Neural crest cell (in vitro differentiated cells): ENCODE measurements around the gene SCO2. TPM values are rescaled to one million over a fixed set of nuclear protein-coding genes. Genes with fewer than 3 reads are reported as not detected.

Source experiments
- DNase-seq: peaks from one replicate; pipeline ENCODE4 v3.0.0; 2021; ENCODE audit warnings: low read depth, mixed read lengths, low spot score
- H3K27ac Mint-ChIP-seq: one replicate; pipeline ENCODE4 v1.8.0; 2021; ENCODE audit warnings: mild to moderate bottlenecking, mixed read lengths; ENCODE audit not compliant: unreplicated experiment
- H3K27me3 Mint-ChIP-seq: 2 replicates; pipeline ENCODE4 v1.8.0; 2021; ENCODE audit warnings: low read depth, mild to moderate bottlenecking, mixed read lengths
- H3K36me3 Mint-ChIP-seq: 2 replicates; pipeline ENCODE4 v1.8.0; 2021; ENCODE audit warnings: low read depth, mild to moderate bottlenecking, mixed read lengths
- H3K4me1 Mint-ChIP-seq: 2 replicates; pipeline ENCODE4 v1.8.0; 2021; ENCODE audit warnings: mixed read lengths
- H3K4me3 Mint-ChIP-seq: one replicate; pipeline ENCODE4 v1.8.0; 2021; ENCODE audit warnings: mild to moderate bottlenecking, mixed read lengths
- H3K9me3 Mint-ChIP-seq: 2 replicates; pipeline ENCODE4 v1.8.0; 2021; ENCODE audit warnings: mixed read lengths
- CTCF ChIP-seq: fragments of 200-600 bp; sonication (generic); conservative IDR thresholded peaks from 2 replicates; pipeline ENCODE4 v1.5.0; 2021; ENCODE audit warnings: antibody characterized with exemption, mild to moderate bottlenecking
- total RNA-seq: library from RNA; stranded (reverse); gene quantifications from 2 replicates; pipeline ENCODE4 v1.2.1, GENCODE V29; 2021

Gene SCO2
- total RNA-seq, 1 donor from 2014 or later = 2.3 TPM

- Mint-ChIP-seq H3K36me3 (peaks cover 6% of the 10 kb centered on the region), H3K27ac (no peak overlapping the region), H3K4me3 (peak overlapping the region; percentile 85), H3K9me3 (no peaks in the 10 kb centered on the region), H3K4me1 (peaks cover 17% of the 10 kb centered on the region), H3K27me3 (peaks cover 55% of the 10 kb centered on the region)
- TF ChIP-seq CTCF = no peak
- no peak for DNase-seq
These were observed 1.7 kb upstream of the SCO2 start for GRCh38 chr22:50526834-50527801.

GRCh38 chr22:50526108-50526833 lies 873 bp upstream of the SCO2 start:
- peaks cover 49% of the 10 kb centered on the region for H3K27me3 Mint-ChIP-seq
- peak overlapping the region; percentile 85 for H3K4me3 Mint-ChIP-seq
- TF ChIP-seq CTCF = peak; percentile 69
- peaks cover 17% of the 10 kb centered on the region for H3K4me1 Mint-ChIP-seq
- no peaks in the 10 kb centered on the region for H3K9me3 Mint-ChIP-seq
- H3K36me3 Mint-ChIP-seq = peaks cover 6% of the 10 kb centered on the region
- H3K27ac Mint-ChIP-seq = no peak overlapping the region
- DNase-seq = peak; percentile 67

- Mint-ChIP-seq H3K9me3 (no peaks in the 10 kb centered on the region), H3K27ac (no peak overlapping the region), H3K27me3 (peaks cover 44% of the 10 kb centered on the region), H3K4me3 (peak overlapping the region; percentile 85), H3K4me1 (peaks cover 17% of the 10 kb centered on the region), H3K36me3 (peaks cover 6% of the 10 kb centered on the region)
- peak; percentile 65 for TF ChIP-seq CTCF
- DNase-seq = no peak
These were observed 385 bp upstream of the SCO2 start for GRCh38 chr22:50525858-50526107.

- no peaks in the 10 kb centered on the region for H3K9me3 Mint-ChIP-seq
- H3K27ac Mint-ChIP-seq = no peak overlapping the region
- DNase-seq = no peak
- H3K4me1 Mint-ChIP-seq = peaks cover 17% of the 10 kb centered on the region
- H3K27me3 Mint-ChIP-seq = peaks cover 36% of the 10 kb centered on the region
- peak overlapping the region; percentile 95 for H3K4me3 Mint-ChIP-seq
- peaks cover 6% of the 10 kb centered on the region for H3K36me3 Mint-ChIP-seq
- TF ChIP-seq CTCF = no peak
These were observed 708 bp downstream of the SCO2 start for GRCh38 chr22:50524676-50525103.

- Mint-ChIP-seq H3K4me3 (peak overlapping the region; percentile 95), H3K27ac (no peak overlapping the region), H3K4me1 (peaks cover 17% of the 10 kb centered on the region), H3K9me3 (no peaks in the 10 kb centered on the region), H3K36me3 (peaks cover 6% of the 10 kb centered on the region), H3K27me3 (peaks cover 30% of the 10 kb centered on the region)
- DNase-seq = no peak
- no peak for TF ChIP-seq CTCF
These were observed 1.4 kb downstream of the SCO2 start for GRCh38 chr22:50523806-50524675.
